ENCODE results near the gene UBA6. TPM values are rescaled to one million over a fixed set of nuclear protein-coding genes. Genes with fewer than 3 reads are reported as not detected.

The UBA6 gene
- total and polyA plus RNA-seq, 2 of the 4 experiments (the other 2 are of a cell fraction), result 29.2 to 268 TPM

DNA sequence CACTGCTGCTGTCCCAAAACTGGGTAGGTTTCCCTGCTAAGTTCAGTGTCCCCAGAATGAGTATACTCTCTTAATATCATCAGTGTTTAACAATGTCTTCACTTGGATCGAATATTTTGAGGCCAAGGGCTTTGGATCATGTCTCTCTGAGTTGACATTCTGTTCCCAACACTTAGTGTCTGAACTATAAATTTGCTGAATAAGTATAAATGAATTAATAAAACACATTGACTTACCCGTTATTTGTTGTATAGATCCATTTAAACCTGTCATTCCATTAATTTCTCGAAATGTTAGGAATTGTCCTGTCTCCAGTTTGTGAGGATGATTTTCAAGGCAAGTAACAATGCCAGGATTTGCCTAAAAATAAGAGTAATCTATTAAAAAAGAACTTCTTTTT lies 32.6 kb downstream of the UBA6 start:
- Histone ChIP-seq H3K79me1 (ENCODE audit: low read depth in 1 of 2, low read length in 2 of 2) (no peaks in the 10 kb centered on the region; a peak in 1 of 4 replicates), H3K9ac (ENCODE audit: low read depth, low read length) (no peak overlapping the region), H2AK9ac (replicated peaks; ENCODE audit: low read depth, low read length, poor library complexity) (no peak overlapping the region), H3K4me2 (ENCODE audit: low read depth, low read length) (no peak overlapping the region), H3K27ac (ENCODE audit: insufficient read depth, low read length) (no peak overlapping the region), H2AK5ac (ENCODE audit: low read depth, low read length) (no peak overlapping the region), H3K56ac (ENCODE audit: extremely low read depth, insufficient read depth, low read length) (no peak overlapping the region), H2AFZ (replicated peaks; ENCODE audit: low read length, poor library complexity) (no peak overlapping the region), H3K4me1 (ENCODE audit: control insufficient read depth, insufficient read depth, low read length) (no peaks in the 10 kb centered on the region), H2BK5ac (ENCODE audit: low read depth, low read length, poor library complexity, severe bottlenecking) (no peak overlapping the region), H4K91ac (ENCODE audit: insufficient read depth, low read depth, low read length) (no peak overlapping the region), H4K8ac (ENCODE audit: low read depth in 2 of 2, low read length in 2 of 2) (no peak overlapping the region), H3K18ac (ENCODE audit: low read depth, low read length) (no peak overlapping the region), H4K5ac (ENCODE audit: low read depth, low read length) (no peak overlapping the region), H3K36me3 (ENCODE audit: control insufficient read depth, insufficient read depth, low read length) (peaks cover 16% of the 10 kb centered on the region), H3K9me3 (ENCODE audit: control insufficient read depth, insufficient read depth, low read length) (no peaks in the 10 kb centered on the region), H3K4me3 (ENCODE audit: insufficient read depth, low read depth, low read length) (no peak overlapping the region), H4K20me1 (ENCODE audit: insufficient read depth, low read length) (no peaks in the 10 kb centered on the region), H3K23ac (ENCODE audit: low read depth, low read length) (no peak overlapping the region), H2BK120ac (ENCODE audit: low read depth, low read length) (no peak overlapping the region), H3K14ac (replicated peaks; ENCODE audit: low read depth, low read length) (no peak overlapping the region), H2BK20ac (ENCODE audit: low read depth, low read length) (no peak overlapping the region), H3K9me1 (ENCODE audit: insufficient read depth, low read length) (no peaks in the 10 kb centered on the region; the same call in 1 of the 2 replicates), H3K4ac (ENCODE audit: low read depth, low read length) (no peak overlapping the region), H2BK15ac (ENCODE audit: low read depth, low read length) (no peak overlapping the region), H3K27me3 (ENCODE audit: control insufficient read depth, insufficient read depth, low read length) (no peaks in the 10 kb centered on the region)
- intact Hi-C loops (cut with micrococcal nuclease), result loop anchor here (5.0 kb wide), 1 partner anchor 41 kb away; no protein-coding TSS in a partner anchor
- POLR2A ChIA-PET (ENCODE audit: unreplicated experiment), result no interaction called here
- dilution Hi-C loops (cut with HindIII; ENCODE audit: low sequenced_read_pairs, unreplicated experiment), result no loop called here
- DNase-seq (no peak), ATAC-seq (ENCODE audit: low read depth) (no peak)
- CTCF ChIA-PET, result no interaction called here
- WGBS, 2 experiments (ENCODE audit: extremely low coverage in 2 of 2, insufficient read length in 1 of 2), result no CpG with 5 or more reads among the region's 3 CpGs
- in situ Hi-C loops (cut with MboI; ENCODE audit: low sequenced_read_pairs), result no loop called here
- TF ChIP-seq BHLHE40 (IDR thresholded peaks at IDR 0.05; ENCODE audit: low read depth, low read length), result no peak
- peak; percentile 49 for TF ChIP-seq MAFK (IDR thresholded peaks at IDR 0.05; ENCODE audit: low read depth, low read length)
- no TSS peak for BruUV-seq (replicated peaks)
